Ishikawa (cell line): ENCODE measurements around the gene SMAD1.

Experiments
- CEBPB ChIP-seq: IDR thresholded peaks from 2 replicates; pipeline ENCODE4 v1.6.1; 2012
- CREB1 ChIP-seq: IDR thresholded peaks from 2 replicates; pipeline ENCODE4 v1.6.1; 2012; ENCODE audit warnings: low read depth
- EGR1 ChIP-seq: IDR thresholded peaks from 2 replicates; pipeline ENCODE4 v1.6.1; 2012
- EP300 ChIP-seq: IDR thresholded peaks from 2 replicates; pipeline ENCODE4 v1.6.1; 2012; ENCODE audit warnings: borderline replicate concordance
- FOXM1 ChIP-seq: IDR thresholded peaks from 2 replicates; pipeline ENCODE4 v1.6.1; 2012; ENCODE audit warnings: low read depth, borderline replicate concordance
- MAX ChIP-seq: IDR thresholded peaks from 2 replicates; pipeline ENCODE4 v1.6.1; 2012
- NFIC ChIP-seq: IDR thresholded peaks from 2 replicates; pipeline ENCODE4 v1.6.1; 2012
- RAD21 ChIP-seq: IDR thresholded peaks from 2 replicates; pipeline ENCODE4 v1.6.1; 2012; ENCODE audit warnings: low read depth
- REST ChIP-seq: IDR thresholded peaks from 2 replicates; pipeline ENCODE4 v1.6.1; 2012; ENCODE audit warnings: low read depth, mild to moderate bottlenecking
- TAF1 ChIP-seq: IDR thresholded peaks from 2 replicates; pipeline ENCODE4 v1.6.1; 2012; ENCODE audit warnings: low read depth, mild to moderate bottlenecking
- TCF12 ChIP-seq: IDR thresholded peaks from 2 replicates; pipeline ENCODE4 v1.6.1; 2012; ENCODE audit warnings: low read depth
- TEAD4 ChIP-seq: IDR thresholded peaks from 2 replicates; pipeline ENCODE4 v1.6.1; 2012
- USF1 ChIP-seq: IDR thresholded peaks from 2 replicates; pipeline ENCODE4 v1.6.1; 2012
- YY1 ChIP-seq: IDR thresholded peaks from 2 replicates; pipeline ENCODE4 v1.6.1; 2012; ENCODE audit warnings: low read depth
- ZBTB7A ChIP-seq: IDR thresholded peaks from 2 replicates; pipeline ENCODE4 v1.6.1; 2012; ENCODE audit warnings: low read depth

The SMAD1 gene

GRCh38 chr4:145541346-145541745, 59.7 kb downstream of the SMAD1 start:
- TF ChIP-seq EGR1, result no peak
- no peak for TF ChIP-seq USF1
- TF ChIP-seq ZBTB7A, result no peak
- TF ChIP-seq RAD21, result no peak
- no peak for TF ChIP-seq CREB1
- no peak for TF ChIP-seq TAF1
- no peak for TF ChIP-seq EP300
- no peak for TF ChIP-seq TEAD4
- no peak for TF ChIP-seq MAX
- TF ChIP-seq TCF12, result no peak
- no peak for TF ChIP-seq NFIC
- TF ChIP-seq REST, result no peak
- TF ChIP-seq YY1, result no peak
- no peak for TF ChIP-seq CEBPB
- no peak for TF ChIP-seq FOXM1

DNA sequence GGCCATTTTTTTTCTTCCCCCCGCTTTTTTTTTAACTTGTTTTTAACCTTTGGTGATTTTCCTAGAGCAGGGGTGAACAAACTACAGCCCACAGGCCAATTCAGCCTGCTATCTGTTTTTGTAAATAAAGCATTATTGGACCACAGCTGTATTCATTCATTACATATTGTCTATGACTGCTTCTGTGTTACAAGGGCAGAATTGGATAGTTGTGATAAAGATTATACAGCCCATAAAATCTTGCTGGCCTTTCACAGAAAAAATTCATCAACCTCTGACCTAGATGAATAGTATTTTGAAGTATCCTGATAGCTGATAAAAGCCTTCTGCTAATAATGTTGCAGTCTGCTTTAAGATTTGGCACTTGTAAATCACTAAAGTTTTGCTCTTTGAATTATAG, 63.4 kb downstream of the SMAD1 start:
- no peak for TF ChIP-seq EP300

- TF ChIP-seq EP300, result peak; percentile 59; the same call in 1 of the 2 replicates
- TF ChIP-seq NFIC, result peak; percentile 80
- TF ChIP-seq USF1, result no peak
- TF ChIP-seq CEBPB, result peak; percentile 77
- no peak for TF ChIP-seq REST
- peak; percentile 76 for TF ChIP-seq TEAD4
- TF ChIP-seq TCF12, result peak; percentile 83
- TF ChIP-seq MAX, result peak; percentile 42; the same call in 1 of the 2 replicates
- no peak for TF ChIP-seq RAD21
These were observed 64.0 kb downstream of the SMAD1 start for GRCh38 chr4:145545538-145546174.

- TF ChIP-seq TEAD4, result no peak
- no peak for TF ChIP-seq USF1
- no peak for TF ChIP-seq MAX
- no peak for TF ChIP-seq ZBTB7A
- 0 out of 2 replicates have a peak, but pooled peaks have one; percentile 10 for TF ChIP-seq TCF12
- TF ChIP-seq EGR1, result no peak
- TF ChIP-seq EP300, result no peak
These were observed 64.7 kb downstream of the SMAD1 start for GRCh38 chr4:145546175-145546915.

GRCh38 chr4:145551660-145552059, 70.0 kb downstream of the SMAD1 start:
- TF ChIP-seq YY1, result no peak
- TF ChIP-seq FOXM1, result no peak
- TF ChIP-seq USF1, result no peak
- TF ChIP-seq NFIC, result no peak
- no peak for TF ChIP-seq CEBPB
- no peak for TF ChIP-seq REST
- TF ChIP-seq EP300, result no peak
- TF ChIP-seq MAX, result no peak
- no peak for TF ChIP-seq TEAD4
- TF ChIP-seq RAD21, result no peak
- no peak for TF ChIP-seq ZBTB7A
- no peak for TF ChIP-seq CREB1
- no peak for TF ChIP-seq EGR1
- no peak for TF ChIP-seq TCF12
- TF ChIP-seq TAF1, result no peak
